Neutrophil (primary cell): ENCODE measurements around the gene ITGAL.

Experiments used
- H3K27ac ChIP-seq: fragments of 200-600 bp; sonication (generic); 2 replicates; pipeline ENCODE4 v1.5.1; 2016; ENCODE audit warnings: mild to moderate bottlenecking, moderate library complexity
- H3K27me3 ChIP-seq: fragments of 200-600 bp; sonication (generic); 2 replicates; pipeline ENCODE4 v1.6.0; 2016; ENCODE audit warnings: mild to moderate bottlenecking
- H3K36me3 ChIP-seq: fragments of 200-600 bp; sonication (generic); 2 replicates; pipeline ENCODE4 v1.5.1; 2017
- H3K4me1 ChIP-seq, 2 experiments: fragments of 200-600 bp in 1 of 2; sonication (generic) in 1 of 2; 1 replicate in 1 of 2; 2 replicates in 1 of 2; pipeline versions ENCODE4 v1.5.1 to v1.6.1; 2013 to 2016; ENCODE audit warnings: low read depth in 1 of 2, low read length in 1 of 2, mild to moderate bottlenecking in 1 of 2, moderate library complexity in 1 of 2; ENCODE audit not compliant: control insufficient read depth in 1 of 2, insufficient read depth in 1 of 2
- H3K4me3 ChIP-seq, 2 experiments: fragments of 200-600 bp in 1 of 2; sonication (generic) in 1 of 2; 1 replicate in 1 of 2; 2 replicates in 1 of 2; pipeline ENCODE4 v1.5.1; 2013 to 2016; ENCODE audit warnings: low read depth in 1 of 2, low read length in 1 of 2, mild to moderate bottlenecking in 1 of 2, moderate library complexity in 1 of 2
- H3K9me3 ChIP-seq: fragments of 200-600 bp; sonication (generic); 2 replicates; pipeline ENCODE4 v1.5.1; 2016
- CTCF ChIP-seq: fragments of 200-600 bp; sonication (generic); IDR thresholded peaks from 2 replicates; pipeline ENCODE4 v1.5.1; 2016; ENCODE audit warnings: antibody characterized with exemption

The ITGAL gene

GRCh38 chr16:30526823-30527634 lies 54.5 kb downstream of the ITGAL start:
- Histone ChIP-seq H3K4me1 (peaks cover 26 to 27% of the 10 kb centered on the region in 2 experiments), H3K27ac (peak overlapping the region; percentile 98), H3K27me3 (no peaks in the 10 kb centered on the region), H3K9me3 (no peaks in the 10 kb centered on the region), H3K4me3 (peak overlapping the region; percentile 95 to 98), H3K36me3 (peaks cover 16% of the 10 kb centered on the region)
- TF ChIP-seq CTCF, result peak; percentile 46

- TF ChIP-seq CTCF, result no peak
- Histone ChIP-seq H3K4me3 (peak overlapping the region; percentile 95 to 98), H3K9me3 (no peaks in the 10 kb centered on the region), H3K27ac (peak overlapping the region; percentile 98), H3K36me3 (peaks cover 15% of the 10 kb centered on the region), H3K27me3 (no peaks in the 10 kb centered on the region), H3K4me1 (peaks cover 26 to 27% of the 10 kb centered on the region in 2 experiments)
These were observed 55.2 kb downstream of the ITGAL start for GRCh38 chr16:30527635-30528178.

- peaks cover 36% of the 10 kb centered on the region in 2 experiments for H3K4me1 ChIP-seq
- no peaks in the 10 kb centered on the region for H3K27me3 ChIP-seq
- peaks cover 15% of the 10 kb centered on the region for H3K36me3 ChIP-seq
- TF ChIP-seq CTCF, result no peak
- no peak overlapping the region for H3K4me3 ChIP-seq
- H3K27ac ChIP-seq, result peak overlapping the region; percentile 98
- no peaks in the 10 kb centered on the region for H3K9me3 ChIP-seq
These were observed 56.4 kb downstream of the ITGAL start for GRCh38 chr16:30528799-30529457.

GRCh38 chr16:30530163-30531037 lies 57.9 kb downstream of the ITGAL start:
- TF ChIP-seq CTCF, result no peak
- Histone ChIP-seq H3K4me1 (peaks cover 44 to 47% of the 10 kb centered on the region in 2 experiments), H3K27me3 (no peaks in the 10 kb centered on the region)

More at GRCh38 chr16:30530163-30531037, 57.9 kb downstream of the ITGAL start:
- Histone ChIP-seq H3K36me3 (peaks cover 11% of the 10 kb centered on the region), H3K27ac (peak overlapping the region; percentile 18), H3K9me3 (no peaks in the 10 kb centered on the region), H3K4me3 (no peak overlapping the region)
